GM12878 (cell line): Measurements from ENCODE around the gene NCL. TPM values are rescaled to one million over a fixed set of nuclear protein-coding genes. Genes with fewer than 3 reads are reported as not detected.

Experiments used
- BHLHE40 ChIP-seq, 2 experiments: fragments of 450-650 bp in 1 of 2; IDR thresholded peaks; 2 replicates each; pipeline ENCODE4 v1.6.1; 2011 to 2017; ENCODE audit warnings: low read depth in 2 of 2, borderline replicate concordance in 1 of 2, improper control_type of control experiment in 1 of 2, low read length in 1 of 2, mild to moderate bottlenecking in 1 of 2
- BRCA1 ChIP-seq: IDR thresholded peaks from 2 replicates; pipeline ENCODE4 v1.6.1; 2011; ENCODE audit warnings: low read depth, low read length, improper control_type of control experiment
- CBFB ChIP-seq: IDR thresholded peaks from 2 replicates; pipeline ENCODE4 v1.6.1; 2016; ENCODE audit warnings: antibody characterized with exemption, low read depth
- FOXM1 ChIP-seq: IDR thresholded peaks from 2 replicates; pipeline ENCODE4 v1.6.1; 2012; ENCODE audit warnings: low read depth, mild to moderate bottlenecking, inconsistent platforms, low read length, moderate library complexity
- HCFC1 ChIP-seq: fragments of 150-350 bp; IDR thresholded peaks from 2 replicates; pipeline ENCODE4 v1.6.1; 2014; ENCODE audit warnings: low read length
- JUNB ChIP-seq: IDR thresholded peaks from 2 replicates; pipeline ENCODE4 v1.6.1; 2016; ENCODE audit warnings: antibody characterized with exemption, mild to moderate bottlenecking
- LARP7 ChIP-seq: fragments of 450-650 bp; IDR thresholded peaks from 2 replicates; pipeline ENCODE4 v1.6.1; 2017; ENCODE audit warnings: mild to moderate bottlenecking
- MXI1 ChIP-seq: fragments of 150-350 bp; IDR thresholded peaks from 2 replicates; pipeline ENCODE4 v1.6.1; 2011; ENCODE audit warnings: low read depth, mild to moderate bottlenecking, inconsistent platforms, low read length, improper control_type of control experiment
- NBN ChIP-seq: fragments of 450-650 bp; IDR thresholded peaks from 2 replicates; pipeline ENCODE4 v1.6.1; 2016
- RAD51 ChIP-seq: fragments of 450-650 bp; IDR thresholded peaks from 2 replicates; pipeline ENCODE4 v1.6.1; 2016; ENCODE audit warnings: moderate library complexity, mild to moderate bottlenecking, inconsistent platforms
- RELA ChIP-seq: fragments of 450-650 bp; IDR thresholded peaks from 2 replicates; pipeline ENCODE4 v1.8.0; 2014; ENCODE audit warnings: borderline replicate concordance; ENCODE audit not compliant: partially characterized antibody
- SIN3A ChIP-seq: IDR thresholded peaks from 2 replicates; pipeline ENCODE4 v1.6.1; 2012; ENCODE audit warnings: low read depth, low read length, improper control_type of control experiment
- SMAD1 ChIP-seq: fragments of 450-650 bp; IDR thresholded peaks from 2 replicates; pipeline ENCODE4 v1.6.1; 2018; ENCODE audit warnings: mild to moderate bottlenecking, low read depth; ENCODE audit not compliant: partially characterized antibody
- SPI1 ChIP-seq: IDR thresholded peaks from 2 replicates; pipeline ENCODE4 v1.6.1; 2011; ENCODE audit warnings: low read depth, mild to moderate bottlenecking, low read length, moderate library complexity, borderline replicate concordance; ENCODE audit not compliant: insufficient read depth
- TARDBP ChIP-seq: IDR thresholded peaks from 2 replicates; pipeline ENCODE4 v1.6.1; 2016; ENCODE audit warnings: borderline replicate concordance
- TCF3 ChIP-seq: IDR thresholded peaks from 2 replicates; pipeline ENCODE4 v1.6.1; 2012; ENCODE audit warnings: low read depth, mild to moderate bottlenecking, low read length, borderline replicate concordance; ENCODE audit not compliant: insufficient read depth
- ZNF217 ChIP-seq: fragments of 450-650 bp; IDR thresholded peaks from 2 replicates; pipeline ENCODE4 v1.6.1; 2017; ENCODE audit warnings: antibody characterized with exemption, mild to moderate bottlenecking
- polyA plus RNA-seq, 11 experiments: library from polyadenylated mRNA; depleted of rRNA in 4 of 11; unstranded in 6 of 11; stranded (reverse) in 5 of 11; fragments of >200 nt; fragmentation: Nextera tagmentation in 4 of 11; fragmentation: Illumina TruSeq in 1 of 11; extraction: Ambion mirVana in 4 of 11; extraction: Trizol in 1 of 11; gene quantifications; 1 replicate in 1 of 11; 2 replicates in 10 of 11; pipeline versions ENCODE4 v1.2.1 to v1.2.3, GENCODE V29; 2011 to 2016; ENCODE audit warnings: inconsistent platforms in 2 of 11, missing spikeins in 2 of 11, low read depth in 1 of 11
- total RNA-seq, 4 experiments: library from RNA; depleted of rRNA in 3 of 4; stranded (reverse); fragments of >200 nt in 3 of 4; fragmentation: Illumina TruSeq in 1 of 4; extraction: Trizol in 1 of 4; gene quantifications; 2 replicates each; pipeline versions ENCODE4 v1.2.1 to v1.2.3, GENCODE V29; 2013 to 2021
- TF ChIP-seq, protein P1 (sequence below): fragments of 450-650 bp; IDR thresholded peaks from 2 replicates; pipeline ENCODE4 v1.6.1; 2017; ENCODE audit warnings: mild to moderate bottlenecking
- TF ChIP-seq, protein P2 (sequence below): IDR thresholded peaks from 2 replicates; pipeline ENCODE4 v1.6.1; 2011; ENCODE audit warnings: low read depth, mild to moderate bottlenecking, low read length, moderate library complexity, borderline replicate concordance; ENCODE audit errors: extremely low read depth
- TF ChIP-seq, protein P3 (sequence below): fragments of 450-650 bp; IDR thresholded peaks from 2 replicates; pipeline ENCODE4 v1.6.1; 2017; ENCODE audit warnings: borderline replicate concordance
- TF ChIP-seq, protein P4 (sequence below): IDR thresholded peaks from 2 replicates; pipeline ENCODE4 v1.6.1; 2011; ENCODE audit warnings: low read depth, low read length, improper control_type of control experiment, borderline replicate concordance
- TF ChIP-seq, protein P5 (sequence below): fragments of 450-650 bp; IDR thresholded peaks from 2 replicates; pipeline ENCODE4 v1.6.1; 2018; ENCODE audit warnings: borderline replicate concordance, mild to moderate bottlenecking; ENCODE audit not compliant: partially characterized antibody

NCL gene
- total and polyA plus RNA-seq, 10 of the 15 experiments (the other 5 are each of a cell fraction or from before 2014, with no cell fraction given): 123 to 1,207 (median 529) TPM

DNA sequence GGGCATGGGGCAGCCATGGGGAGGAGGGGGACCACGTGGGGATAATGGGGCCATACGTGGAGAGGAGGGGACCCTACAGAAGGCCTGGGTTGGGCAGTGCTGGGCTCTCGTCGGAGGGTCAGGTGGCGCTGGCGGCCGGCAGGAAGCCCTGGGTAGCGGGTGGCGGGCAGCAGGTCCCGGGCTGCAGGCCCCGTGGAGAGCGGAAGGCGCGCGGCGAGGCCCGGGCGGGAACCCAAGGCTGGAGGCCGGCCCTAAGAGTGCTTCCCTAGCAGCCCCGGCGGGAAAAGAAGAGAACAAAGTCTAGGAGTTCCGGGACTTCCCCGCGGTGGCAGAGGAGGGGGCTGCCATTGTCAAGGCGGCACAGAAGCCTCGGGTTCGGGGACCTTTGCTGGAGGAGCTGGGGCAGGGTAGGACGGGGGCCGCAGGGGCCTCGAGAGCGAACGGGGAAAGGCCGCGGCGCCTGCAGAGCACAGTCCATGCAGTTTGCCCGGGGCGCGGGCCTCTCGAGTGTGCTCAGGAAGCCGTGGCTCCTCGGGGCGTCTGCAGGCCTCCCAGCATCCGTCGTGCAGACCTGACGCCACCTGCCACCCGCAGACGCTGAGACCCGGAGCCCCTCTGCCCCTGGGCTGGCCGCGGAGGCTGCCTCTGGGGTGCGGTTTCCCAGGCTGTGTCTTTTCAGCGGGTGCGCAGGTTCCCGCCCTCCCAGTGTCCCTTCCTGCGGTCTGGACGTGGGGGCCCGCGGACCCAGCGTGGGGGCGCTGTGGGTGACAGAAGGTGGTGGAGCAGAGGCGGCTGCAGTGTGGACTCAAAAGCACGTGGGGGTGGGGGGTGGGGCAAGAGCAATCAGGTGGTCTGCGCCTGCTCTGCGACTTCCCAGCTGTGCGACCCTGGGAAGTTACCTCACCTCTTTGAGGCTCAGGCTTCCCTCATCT is 19.4 kb upstream of the NCL start (continued):
- TF ChIP-seq BRCA1 (no peak), MXI1 (peak; percentile 61; the same call in 1 of the 2 replicates), SIN3A (peak; percentile 73), HCFC1 (no peak), BHLHE40 (IDR thresholded peaks at IDR 0.05; ENCODE audit: borderline replicate concordance in 1 of 2, low read depth in 2 of 2, low read length in 1 of 2) (peak; percentile 38 to 45; a peak in 2 of 4 replicates), SPI1 (no peak), TARDBP (no peak), RELA (no peak), SMAD1 (no peak), NBN (peak; percentile 44), JUNB (no peak), FOXM1 (no peak), CBFB (0 out of 2 replicates have a peak, but pooled peaks have one; percentile 19), ZNF217 (no peak), RAD51 (peak; percentile 63; the same call in 1 of the 2 replicates), TCF3 (no peak), LARP7 (peak; percentile 65)
- TF ChIP-seq, protein P1, sequence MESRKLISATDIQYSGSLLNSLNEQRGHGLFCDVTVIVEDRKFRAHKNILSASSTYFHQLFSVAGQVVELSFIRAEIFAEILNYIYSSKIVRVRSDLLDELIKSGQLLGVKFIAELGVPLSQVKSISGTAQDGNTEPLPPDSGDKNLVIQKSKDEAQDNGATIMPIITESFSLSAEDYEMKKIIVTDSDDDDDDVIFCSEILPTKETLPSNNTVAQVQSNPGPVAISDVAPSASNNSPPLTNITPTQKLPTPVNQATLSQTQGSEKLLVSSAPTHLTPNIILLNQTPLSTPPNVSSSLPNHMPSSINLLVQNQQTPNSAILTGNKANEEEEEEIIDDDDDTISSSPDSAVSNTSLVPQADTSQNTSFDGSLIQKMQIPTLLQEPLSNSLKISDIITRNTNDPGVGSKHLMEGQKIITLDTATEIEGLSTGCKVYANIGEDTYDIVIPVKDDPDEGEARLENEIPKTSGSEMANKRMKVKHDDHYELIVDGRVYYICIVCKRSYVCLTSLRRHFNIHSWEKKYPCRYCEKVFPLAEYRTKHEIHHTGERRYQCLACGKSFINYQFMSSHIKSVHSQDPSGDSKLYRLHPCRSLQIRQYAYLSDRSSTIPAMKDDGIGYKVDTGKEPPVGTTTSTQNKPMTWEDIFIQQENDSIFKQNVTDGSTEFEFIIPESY: no peak
- TF ChIP-seq, protein P2, sequence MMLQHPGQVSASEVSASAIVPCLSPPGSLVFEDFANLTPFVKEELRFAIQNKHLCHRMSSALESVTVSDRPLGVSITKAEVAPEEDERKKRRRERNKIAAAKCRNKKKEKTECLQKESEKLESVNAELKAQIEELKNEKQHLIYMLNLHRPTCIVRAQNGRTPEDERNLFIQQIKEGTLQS: no peak
- TF ChIP-seq, protein P3, sequence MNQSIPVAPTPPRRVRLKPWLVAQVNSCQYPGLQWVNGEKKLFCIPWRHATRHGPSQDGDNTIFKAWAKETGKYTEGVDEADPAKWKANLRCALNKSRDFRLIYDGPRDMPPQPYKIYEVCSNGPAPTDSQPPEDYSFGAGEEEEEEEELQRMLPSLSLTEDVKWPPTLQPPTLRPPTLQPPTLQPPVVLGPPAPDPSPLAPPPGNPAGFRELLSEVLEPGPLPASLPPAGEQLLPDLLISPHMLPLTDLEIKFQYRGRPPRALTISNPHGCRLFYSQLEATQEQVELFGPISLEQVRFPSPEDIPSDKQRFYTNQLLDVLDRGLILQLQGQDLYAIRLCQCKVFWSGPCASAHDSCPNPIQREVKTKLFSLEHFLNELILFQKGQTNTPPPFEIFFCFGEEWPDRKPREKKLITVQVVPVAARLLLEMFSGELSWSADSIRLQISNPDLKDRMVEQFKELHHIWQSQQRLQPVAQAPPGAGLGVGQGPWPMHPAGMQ: no peak
- TF ChIP-seq, protein P4, sequence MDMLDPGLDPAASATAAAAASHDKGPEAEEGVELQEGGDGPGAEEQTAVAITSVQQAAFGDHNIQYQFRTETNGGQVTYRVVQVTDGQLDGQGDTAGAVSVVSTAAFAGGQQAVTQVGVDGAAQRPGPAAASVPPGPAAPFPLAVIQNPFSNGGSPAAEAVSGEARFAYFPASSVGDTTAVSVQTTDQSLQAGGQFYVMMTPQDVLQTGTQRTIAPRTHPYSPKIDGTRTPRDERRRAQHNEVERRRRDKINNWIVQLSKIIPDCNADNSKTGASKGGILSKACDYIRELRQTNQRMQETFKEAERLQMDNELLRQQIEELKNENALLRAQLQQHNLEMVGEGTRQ: no peak; the same call in 1 of the 2 replicates
- TF ChIP-seq, protein P5, sequence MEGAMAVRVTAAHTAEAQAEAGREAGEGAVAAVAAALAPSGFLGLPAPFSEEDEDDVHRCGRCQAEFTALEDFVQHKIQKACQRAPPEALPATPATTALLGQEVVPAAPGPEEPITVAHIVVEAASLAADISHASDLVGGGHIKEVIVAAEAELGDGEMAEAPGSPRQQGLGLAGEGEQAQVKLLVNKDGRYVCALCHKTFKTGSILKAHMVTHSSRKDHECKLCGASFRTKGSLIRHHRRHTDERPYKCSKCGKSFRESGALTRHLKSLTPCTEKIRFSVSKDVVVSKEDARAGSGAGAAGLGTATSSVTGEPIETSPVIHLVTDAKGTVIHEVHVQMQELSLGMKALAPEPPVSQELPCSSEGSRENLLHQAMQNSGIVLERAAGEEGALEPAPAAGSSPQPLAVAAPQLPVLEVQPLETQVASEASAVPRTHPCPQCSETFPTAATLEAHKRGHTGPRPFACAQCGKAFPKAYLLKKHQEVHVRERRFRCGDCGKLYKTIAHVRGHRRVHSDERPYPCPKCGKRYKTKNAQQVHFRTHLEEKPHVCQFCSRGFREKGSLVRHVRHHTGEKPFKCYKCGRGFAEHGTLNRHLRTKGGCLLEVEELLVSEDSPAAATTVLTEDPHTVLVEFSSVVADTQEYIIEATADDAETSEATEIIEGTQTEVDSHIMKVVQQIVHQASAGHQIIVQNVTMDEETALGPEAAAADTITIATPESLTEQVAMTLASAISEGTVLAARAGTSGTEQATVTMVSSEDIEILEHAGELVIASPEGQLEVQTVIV: no peak
